K562 (cell line): Measurements from ENCODE around the gene JAKMIP2. TPM values are rescaled to one million over a fixed set of nuclear protein-coding genes. Genes with fewer than 3 reads are reported as not detected.

ENCODE experiments used
- ATAC-seq: fragments of 200-7000 bp; cut with Tn5 transposase; 3 replicates; pipeline ENCODE4 v1.9.1; 2020; ENCODE audit warnings: moderate library complexity
- BruUV-seq: library from RNA; stranded (reverse); fragments of 400-500 nt; replicated peaks from 2 replicates; lab custom pipeline; 2021; lab: Mats Ljungman, UMichigan
- CTCF ChIA-PET: fragments of 300-600 bp; formaldehyde crosslinking; extraction: SDS; loops from one replicate; lab custom pipeline; 2021; ENCODE audit warnings: low intra/inter-chr PET ratio; lab: Yijun Ruan, JAX
- POLR2A ChIA-PET: fragments of 300-600, 350-650 bp; sonication (Branson Sonifier 250); formaldehyde crosslinking; extraction: SDS; loops from one replicate; lab custom pipeline; 2021; ENCODE audit warnings: antibody characterized with exemption, inconsistent platforms; lab: Yijun Ruan, JAX
- DNase-seq, 4 experiments: peaks; one replicate each; pipeline versions ENCODE4 v3.0.0 to v3.0.0-alpha.2; 2011 to 2018; ENCODE audit warnings: low spot score in 3 of 4, mixed read lengths in 3 of 4; ENCODE audit errors: extremely low read depth in 1 of 4
- FAIRE-seq: peaks from 2 replicates; lab custom pipeline; 2011; peaks lifted over from hg19 to GRCh38; lab: Jason Lieb, UNC
- H2AFZ ChIP-seq: 2 replicates; pipeline ENCODE4 v1.6.0; 2011; ENCODE audit warnings: low read depth, low read length, control low read depth, inconsistent platforms
- H3K27ac ChIP-seq: fragments of 200-600 bp; 3 replicates; pipeline ENCODE4 v1.8.0; 2011; ENCODE audit warnings: low read depth, mild to moderate bottlenecking, control low read depth, inconsistent platforms, low read length, moderate library complexity, mixed read lengths; ENCODE audit errors: extremely low read depth
- H3K27me3 ChIP-seq, 2 experiments: fragments of 300-600 bp in 1 of 2; 2 replicates in 1 of 2; 3 replicates in 1 of 2; pipeline versions ENCODE4 v1.6.0 to v1.8.0; 2011; ENCODE audit warnings: inconsistent platforms in 2 of 2, low read length in 2 of 2, mild to moderate bottlenecking in 1 of 2, mixed read lengths in 1 of 2, moderate library complexity in 1 of 2; ENCODE audit not compliant: control insufficient read depth in 2 of 2, insufficient read depth in 2 of 2
- H3K36me3 ChIP-seq: fragments of 300-600 bp; 3 replicates; pipeline ENCODE4 v1.8.0; 2011; ENCODE audit warnings: mild to moderate bottlenecking, low read length, inconsistent platforms; ENCODE audit not compliant: control insufficient read depth, insufficient read depth
- H3K4me1 ChIP-seq, 2 experiments: fragments of 200-600 bp in 1 of 2; replicated peaks in 1 of 2; 2 replicates in 1 of 2; 3 replicates in 1 of 2; pipeline versions ENCODE4 v1.5.1 to v1.8.0; 2011; ENCODE audit warnings: inconsistent platforms in 2 of 2, low read length in 2 of 2, mild to moderate bottlenecking in 1 of 2, mixed read lengths in 1 of 2, moderate library complexity in 1 of 2; ENCODE audit not compliant: control insufficient read depth in 2 of 2, insufficient read depth in 2 of 2
- H3K4me2 ChIP-seq: 2 replicates; pipeline ENCODE4 v1.6.1; 2011; ENCODE audit warnings: low read length, control low read depth, inconsistent platforms, mixed read lengths; ENCODE audit not compliant: insufficient read depth
- H3K4me3 ChIP-seq: fragments of 200-600 bp; sonication (generic), shearing (Covaris generic); 2 replicates; pipeline ENCODE4 v1.5.1; 2016; ENCODE audit warnings: control low read depth, inconsistent platforms
- H3K79me2 ChIP-seq: fragments of 200-600 bp; 3 replicates; pipeline ENCODE4 v1.8.0; 2011; ENCODE audit warnings: low read length, inconsistent platforms; ENCODE audit not compliant: control insufficient read depth, insufficient read depth
- H3K9ac ChIP-seq, 2 experiments: 2 replicates each; pipeline versions ENCODE4 v1.6.0 to v1.6.1; 2011; ENCODE audit warnings: low read depth in 2 of 2, low read length in 2 of 2, control low read depth in 1 of 2, inconsistent platforms in 1 of 2, mild to moderate bottlenecking in 1 of 2, mixed read lengths in 1 of 2; ENCODE audit not compliant: insufficient read depth in 1 of 2
- H3K9me1 ChIP-seq: one replicate; pipeline ENCODE4 v1.6.0; 2011; ENCODE audit warnings: inconsistent platforms, mild to moderate bottlenecking, low read length, moderate library complexity; ENCODE audit not compliant: control insufficient read depth, insufficient read depth
- H3K9me3 ChIP-seq: replicated peaks from 2 replicates; pipeline ENCODE4 v1.5.1; 2011; ENCODE audit warnings: low read depth, low read length, inconsistent platforms; ENCODE audit not compliant: control insufficient read depth, insufficient read depth
- H4K20me1 ChIP-seq: replicated peaks from 2 replicates; pipeline ENCODE4 v1.6.1; 2011; ENCODE audit warnings: low read length, inconsistent platforms, mixed read lengths; ENCODE audit not compliant: control insufficient read depth, insufficient read depth
- CTCF ChIP-seq, 3 experiments: IDR thresholded peaks in 2 of 3; conservative IDR thresholded peaks in 1 of 3; 2 replicates each; pipeline ENCODE4 v1.5.1; 2011 to 2012; ENCODE audit warnings: low read length in 3 of 3, mild to moderate bottlenecking in 3 of 3, control low read depth in 2 of 3, improper control_type of control experiment in 1 of 3, inconsistent platforms in 1 of 3, low read depth in 1 of 3, mixed read lengths in 1 of 3, moderate library complexity in 1 of 3; ENCODE audit not compliant: insufficient read depth in 2 of 3
- MCM5 ChIP-seq: fragments of 450-650 bp; IDR thresholded peaks from 2 replicates; pipeline ENCODE4 v1.6.1; 2016; ENCODE audit warnings: low read depth
- NFRKB ChIP-seq: fragments of 450-650 bp; IDR thresholded peaks from 2 replicates; pipeline ENCODE4 v1.6.1; 2016; ENCODE audit warnings: low read depth
- TEAD4 ChIP-seq, 2 experiments: sonication (generic) in 1 of 2; formaldehyde crosslinking in 1 of 2; IDR thresholded peaks; 2 replicates each; pipeline versions ENCODE4 v1.6.1 to v1.8.0; 2012 to 2022; ENCODE audit warnings: borderline replicate concordance in 1 of 2, inconsistent platforms in 1 of 2, low read length in 1 of 2, mild to moderate bottlenecking in 1 of 2, missing genetic modification reagents in 1 of 2
- TFAM ChIP-seq: fragments of 250-450 bp; sonication (Bioruptor Pico); conservative IDR thresholded peaks from 2 replicates; pipeline ENCODE4 v1.5.0; 2021; ENCODE audit warnings: mild to moderate bottlenecking, moderate library complexity
- ZHX1 ChIP-seq: fragments of 150-350 bp; conservative IDR thresholded peaks from 2 replicates; pipeline ENCODE4 v1.6.1; 2014; ENCODE audit warnings: low read length
- ZNF217 ChIP-seq: sonication (generic); formaldehyde crosslinking; IDR thresholded peaks from 2 replicates; pipeline ENCODE4 v1.8.0; 2022; ENCODE audit warnings: mild to moderate bottlenecking, missing genetic modification reagents
- ZNF253 ChIP-seq: fragments of 250-450 bp; sonication (Bioruptor Pico); conservative IDR thresholded peaks from 2 replicates; pipeline ENCODE4 v1.6.1; 2021; ENCODE audit warnings: mild to moderate bottlenecking
- WGBS: fragments of 100-300 bp; shearing (Covaris generic); methylation state at CpG from one replicate; pipeline ENCODE4 v1.1.6; 2016; ENCODE audit warnings: low coverage, mixed read lengths; ENCODE audit not compliant: insufficient coverage; ENCODE audit errors: missing lambda C conversion rate; 5-methylcytosine and 5-hydroxymethylcytosine counted together
- in situ Hi-C: fragments of 300-500 bp; cut with MboI; formaldehyde crosslinking; loops from 4 replicates; pipeline ENCODE4 v1.15.0; 2018; ENCODE audit warnings: inconsistent platforms, mixed read lengths
- intact Hi-C: fragments of 100-400 bp; cut with micrococcal nuclease; formaldehyde crosslinking; loops from 2 replicates; pipeline ENCODE4 v1.14.2; 2022
- polyA plus RNA-seq, 8 experiments: library from polyadenylated mRNA; depleted of rRNA in 4 of 8; stranded (reverse) in 5 of 8; unstranded in 3 of 8; fragments of >200 nt; fragmentation: Nextera tagmentation in 2 of 8; fragmentation: Illumina TruSeq in 1 of 8; extraction: Ambion mirVana in 2 of 8; extraction: Trizol in 1 of 8; gene quantifications; 2 replicates each; pipeline versions ENCODE4 v1.2.1 to v1.2.3, GENCODE V29; 2011 to 2014; ENCODE audit warnings: inconsistent platforms in 1 of 8, missing spikeins in 1 of 8
- total RNA-seq, 7 experiments: library from RNA; depleted of rRNA in 6 of 7; stranded (reverse); fragments of >200 nt in 6 of 7; fragmentation: Illumina TruSeq in 2 of 7; extraction: Trizol in 2 of 7; gene quantifications; 2 replicates each; pipeline versions ENCODE4 v1.2.1 to v1.2.3, GENCODE V29; 2011 to 2021; ENCODE audit warnings: low replicate concordance in 1 of 7

JAKMIP2 gene
- total and polyA plus RNA-seq, 9 of the 15 experiments (the other 6 are each of a cell fraction or from before 2014, with no cell fraction given), result not detected

- Histone ChIP-seq H3K4me3 (no peak overlapping the region), H3K79me2 (no peaks in the 10 kb centered on the region), H3K4me2 (no peak overlapping the region), H2AFZ (no peak overlapping the region)
- BruUV-seq, result no TSS peak
- CTCF ChIA-PET, result interaction anchor here (1.1 kb wide), 1 partner anchor 194 kb away, joined by 8 read pairs; no protein-coding TSS in a partner anchor
- ATAC-seq (no peak), FAIRE-seq (no peak)
- 0% methylated on average over 5 of the region's 5 CpGs for WGBS
- TF ChIP-seq NFRKB (no peak), MCM5 (no peak), ZNF253 (CRISPR knock-in tag) (no peak), ZNF217 (CRISPR knock-in tag) (no peak), TFAM (no peak), ZHX1 (no peak), TEAD4 (IDR thresholded peaks at IDR 0.05; ENCODE audit: low read length) (no peak), TEAD4 (CRISPR knock-in tag; IDR thresholded peaks at IDR 0.05; ENCODE audit: borderline replicate concordance) (no peak), CTCF (IDR thresholded peaks at IDR 0.05 in 2 of 3, conservative IDR thresholded peaks at IDR 0.05 in 1 of 3; ENCODE audit: insufficient read depth in 2 of 3, low read depth in 1 of 3, low read length in 3 of 3) (no peak)
- TF ChIP-seq, all 486 proteins: peak for 0
- no peaks in the 10 kb centered on the region for H3K27me3 ChIP-seq
- H3K9ac ChIP-seq, result no peak overlapping the region
- in situ Hi-C loops, result no loop called here
- H3K9me1 ChIP-seq, result no peaks in the 10 kb centered on the region
- intact Hi-C loops, result loop anchor here (1.0 kb wide), 1 partner anchor 193 kb away; no protein-coding TSS in a partner anchor
- POLR2A ChIA-PET, result no interaction called here
- no peaks in the 10 kb centered on the region for H4K20me1 ChIP-seq
- no peaks in the 10 kb centered on the region for H3K9me3 ChIP-seq
- no peak overlapping the region for H3K27ac ChIP-seq
- no peaks in the 10 kb centered on the region for H3K36me3 ChIP-seq
- H3K4me1 ChIP-seq, result no peaks in the 10 kb centered on the region
- no peak for DNase-seq
These were observed 39.2 kb upstream of the JAKMIP2 start for GRCh38 chr5:147821766-147822165.
